ENCODE results near the gene KCNIP4. TPM values are rescaled to one million over a fixed set of nuclear protein-coding genes. Genes with fewer than 3 reads are reported as not detected.

Gene KCNIP4
- total and polyA plus RNA-seq, 2 experiments from 2014 or later, result 0.69 to 1.00 TPM

GRCh38 chr4:21827575-21827974, 121.0 kb downstream of the KCNIP4 start:
- no peaks in the 10 kb centered on the region for H3K4me1 ChIP-seq (ENCODE audit: insufficient read depth)
- H3K9me3 ChIP-seq (ENCODE audit: low read depth), result no peaks in the 10 kb centered on the region
- 77% methylated on average over 3 of the region's 3 CpGs for WGBS (ENCODE audit: low lambda C conversion rate, missing lambda C conversion rate)
- H3K79me2 ChIP-seq, result no peaks in the 10 kb centered on the region
- H3K4me2 ChIP-seq, result no peak overlapping the region
- no peak overlapping the region for H2AFZ ChIP-seq
- no peaks in the 10 kb centered on the region for H3K27me3 ChIP-seq
- no peaks in the 10 kb centered on the region for H3K36me3 ChIP-seq (replicated peaks; ENCODE audit: insufficient read depth, low read depth)
- no peak for TF ChIP-seq EZH2phosphoT487 (IDR thresholded peaks at IDR 0.05; ENCODE audit: low read depth, severe bottlenecking, unreplicated experiment)
- TF ChIP-seq, protein P1, sequence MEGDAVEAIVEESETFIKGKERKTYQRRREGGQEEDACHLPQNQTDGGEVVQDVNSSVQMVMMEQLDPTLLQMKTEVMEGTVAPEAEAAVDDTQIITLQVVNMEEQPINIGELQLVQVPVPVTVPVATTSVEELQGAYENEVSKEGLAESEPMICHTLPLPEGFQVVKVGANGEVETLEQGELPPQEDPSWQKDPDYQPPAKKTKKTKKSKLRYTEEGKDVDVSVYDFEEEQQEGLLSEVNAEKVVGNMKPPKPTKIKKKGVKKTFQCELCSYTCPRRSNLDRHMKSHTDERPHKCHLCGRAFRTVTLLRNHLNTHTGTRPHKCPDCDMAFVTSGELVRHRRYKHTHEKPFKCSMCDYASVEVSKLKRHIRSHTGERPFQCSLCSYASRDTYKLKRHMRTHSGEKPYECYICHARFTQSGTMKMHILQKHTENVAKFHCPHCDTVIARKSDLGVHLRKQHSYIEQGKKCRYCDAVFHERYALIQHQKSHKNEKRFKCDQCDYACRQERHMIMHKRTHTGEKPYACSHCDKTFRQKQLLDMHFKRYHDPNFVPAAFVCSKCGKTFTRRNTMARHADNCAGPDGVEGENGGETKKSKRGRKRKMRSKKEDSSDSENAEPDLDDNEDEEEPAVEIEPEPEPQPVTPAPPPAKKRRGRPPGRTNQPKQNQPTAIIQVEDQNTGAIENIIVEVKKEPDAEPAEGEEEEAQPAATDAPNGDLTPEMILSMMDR (IDR thresholded peaks at IDR 0.05; ENCODE audit: poor library complexity), result no peak
- H3K4me3 ChIP-seq, result no peak overlapping the region
- H4K20me1 ChIP-seq (ENCODE audit: insufficient read depth, poor library complexity, severe bottlenecking), result no peaks in the 10 kb centered on the region
- no peaks in the 10 kb centered on the region for H3K9me2 ChIP-seq (replicated peaks; ENCODE audit: insufficient read depth)
- no peak for DNase-seq (ENCODE audit: low spot score)
- H3K27ac ChIP-seq, result no peak overlapping the region

DNA sequence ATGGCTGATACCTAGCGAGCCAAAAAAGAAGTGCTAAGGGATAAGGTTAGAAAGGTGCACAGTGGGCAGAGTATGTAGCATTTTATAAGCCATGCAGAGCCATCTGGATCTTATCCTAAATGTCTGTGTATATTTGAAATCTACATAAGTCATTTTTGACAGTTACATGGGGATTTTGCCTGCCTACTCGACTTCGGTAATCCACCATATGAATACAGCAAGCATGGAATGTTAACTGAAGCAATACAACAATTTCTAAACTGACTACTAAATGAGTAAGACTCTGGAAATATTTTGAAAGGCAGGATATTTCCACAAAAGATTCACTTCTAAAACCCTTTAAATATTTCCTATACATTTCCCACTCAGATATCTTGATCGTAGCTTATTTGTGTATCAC, 122.5 kb downstream of the KCNIP4 start:
- Histone ChIP-seq H3K4me1 (ENCODE audit: insufficient read depth) (no peaks in the 10 kb centered on the region), H3K79me2 (no peaks in the 10 kb centered on the region), H3K27ac (no peak overlapping the region), H2AFZ (no peak overlapping the region), H3K4me2 (no peak overlapping the region), H3K9me2 (replicated peaks; ENCODE audit: insufficient read depth) (no peaks in the 10 kb centered on the region), H4K20me1 (ENCODE audit: insufficient read depth, poor library complexity, severe bottlenecking) (no peaks in the 10 kb centered on the region), H3K36me3 (replicated peaks; ENCODE audit: insufficient read depth, low read depth) (no peaks in the 10 kb centered on the region), H3K27me3 (no peaks in the 10 kb centered on the region), H3K4me3 (no peak overlapping the region), H3K9me3 (ENCODE audit: low read depth) (no peaks in the 10 kb centered on the region)
- DNase-seq (ENCODE audit: low spot score), result no peak
- 91% methylated on average over 4 of the region's 4 CpGs for WGBS (ENCODE audit: low lambda C conversion rate, missing lambda C conversion rate)
- TF ChIP-seq, protein P1 (IDR thresholded peaks at IDR 0.05; ENCODE audit: poor library complexity), result no peak

GRCh38 chr4:21819086-21819485, 129.5 kb downstream of the KCNIP4 start:
- H2AFZ ChIP-seq, result no peak overlapping the region
- H3K4me2 ChIP-seq, result no peak overlapping the region
- H3K27ac ChIP-seq, result no peak overlapping the region
- TF ChIP-seq EZH2phosphoT487 (IDR thresholded peaks at IDR 0.05; ENCODE audit: low read depth, severe bottlenecking, unreplicated experiment) (no peak), EZH2 (IDR thresholded peaks at IDR 0.05; ENCODE audit: borderline replicate concordance) (no peak)
- TF ChIP-seq, protein P1 (IDR thresholded peaks at IDR 0.05; ENCODE audit: poor library complexity), result no peak
- no peak for DNase-seq (ENCODE audit: low spot score)
- no peaks in the 10 kb centered on the region for H3K36me3 ChIP-seq (replicated peaks; ENCODE audit: insufficient read depth, low read depth)
- H3K4me3 ChIP-seq, result no peak overlapping the region
- H3K9me2 ChIP-seq (replicated peaks; ENCODE audit: insufficient read depth), result no peaks in the 10 kb centered on the region
- no peaks in the 10 kb centered on the region for H3K79me2 ChIP-seq
- WGBS (ENCODE audit: low lambda C conversion rate, missing lambda C conversion rate), result 68% methylated on average over 1 of the region's 1 CpG
- no peaks in the 10 kb centered on the region for H3K27me3 ChIP-seq
- no peaks in the 10 kb centered on the region for H3K4me1 ChIP-seq (ENCODE audit: insufficient read depth)
- no peaks in the 10 kb centered on the region for H3K9me3 ChIP-seq (ENCODE audit: low read depth)
- no peaks in the 10 kb centered on the region for H4K20me1 ChIP-seq (ENCODE audit: insufficient read depth, poor library complexity, severe bottlenecking)

DNA sequence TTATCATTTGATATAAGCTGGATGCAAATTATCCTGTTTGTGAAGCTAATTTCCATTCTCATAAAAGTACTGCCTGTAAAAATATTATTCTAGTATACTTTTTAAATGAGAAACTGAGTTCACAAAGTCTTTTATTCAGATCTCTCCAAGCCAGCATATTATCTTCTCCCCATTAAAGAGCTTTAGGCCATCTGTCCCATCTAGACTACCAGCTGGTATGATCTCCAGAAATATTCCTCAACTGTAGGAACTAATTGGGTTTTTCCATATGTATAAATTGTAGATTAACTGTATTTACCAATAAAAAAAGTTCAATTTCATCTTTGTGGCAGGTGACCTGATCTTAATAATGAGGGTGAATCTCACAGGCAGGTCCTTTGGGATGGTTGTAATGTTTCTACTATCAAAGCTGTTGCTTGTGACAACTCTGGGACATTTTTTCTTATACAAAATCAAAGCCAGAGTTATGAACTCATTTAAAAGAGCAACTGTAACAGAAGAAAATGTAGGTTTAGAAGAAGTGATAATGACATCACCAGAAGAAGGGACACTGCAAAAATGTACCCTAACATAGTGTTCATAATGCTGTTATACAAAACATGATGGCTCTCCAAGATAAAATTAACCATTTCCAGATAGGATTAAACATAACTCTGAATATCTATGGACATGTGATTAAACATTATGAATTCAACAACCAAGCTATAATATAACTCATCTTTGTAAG, 132.8 kb downstream of the KCNIP4 start:
- H2AFZ ChIP-seq, result no peak overlapping the region
- no peak overlapping the region for H3K4me3 ChIP-seq
- H3K4me1 ChIP-seq (ENCODE audit: insufficient read depth), result no peaks in the 10 kb centered on the region
- H3K9me2 ChIP-seq (replicated peaks; ENCODE audit: insufficient read depth), result no peaks in the 10 kb centered on the region
- no peak overlapping the region for H3K4me2 ChIP-seq
- H4K20me1 ChIP-seq (ENCODE audit: insufficient read depth, poor library complexity, severe bottlenecking), result no peaks in the 10 kb centered on the region
- DNase-seq (ENCODE audit: low spot score), result no peak
- H3K27ac ChIP-seq, result no peak overlapping the region
- no peaks in the 10 kb centered on the region for H3K79me2 ChIP-seq
- H3K9me3 ChIP-seq (ENCODE audit: low read depth), result no peaks in the 10 kb centered on the region
- TF ChIP-seq EZH2phosphoT487 (IDR thresholded peaks at IDR 0.05; ENCODE audit: low read depth, severe bottlenecking, unreplicated experiment), result no peak
- no peak for TF ChIP-seq EZH2 (IDR thresholded peaks at IDR 0.05; ENCODE audit: borderline replicate concordance)
- TF ChIP-seq, protein P1 (IDR thresholded peaks at IDR 0.05; ENCODE audit: poor library complexity), result no peak
- no peaks in the 10 kb centered on the region for H3K36me3 ChIP-seq (replicated peaks; ENCODE audit: insufficient read depth, low read depth)
- no peaks in the 10 kb centered on the region for H3K27me3 ChIP-seq

Data from hepatocyte (in vitro differentiated cells).